K562 (cell line): ENCODE results near the gene PRDM16. TPM values are rescaled to one million over a fixed set of nuclear protein-coding genes. Genes with fewer than 3 reads are reported as not detected.

ENCODE experiments used
- CHD7 ChIP-seq: fragments of 200-600 bp; sonication (generic); IDR thresholded peaks from one replicate; pipeline ENCODE4 v1.6.1; 2012; ENCODE audit warnings: mild to moderate bottlenecking, low read depth, low read length, inconsistent platforms
- polyA plus RNA-seq, 8 experiments: library from polyadenylated mRNA; depleted of rRNA in 4 of 8; stranded (reverse) in 5 of 8; unstranded in 3 of 8; fragments of >200 nt; fragmentation: Nextera tagmentation in 2 of 8; fragmentation: Illumina TruSeq in 1 of 8; extraction: Ambion mirVana in 2 of 8; extraction: Trizol in 1 of 8; gene quantifications; 2 replicates each; pipeline versions ENCODE4 v1.2.1 to v1.2.3, GENCODE V29; 2011 to 2014; ENCODE audit warnings: inconsistent platforms in 1 of 8, missing spikeins in 1 of 8
- total RNA-seq, 7 experiments: library from RNA; depleted of rRNA in 6 of 7; stranded (reverse); fragments of >200 nt in 6 of 7; fragmentation: Illumina TruSeq in 2 of 7; extraction: Trizol in 2 of 7; gene quantifications; 2 replicates each; pipeline versions ENCODE4 v1.2.1 to v1.2.3, GENCODE V29; 2011 to 2021; ENCODE audit warnings: low replicate concordance in 1 of 7

Gene PRDM16
- total and polyA plus RNA-seq, 9 of the 15 experiments (the other 6 are each of a cell fraction or from before 2014, with no cell fraction given), result 0.10 to 0.27 TPM; not detected in 7

GRCh38 chr1:3433596-3434320, 364.8 kb downstream of the PRDM16 start (continued):
- no peak for TF ChIP-seq CHD7
